OCI-LY7 (cell line): ENCODE measurements around the gene HDHD5.

Experiments used
- CTCF ChIP-seq: fragments of 200-600 bp; sonication (generic); conservative IDR thresholded peaks from 2 replicates; pipeline ENCODE4 v1.5.1; 2014; ENCODE audit warnings: mild to moderate bottlenecking, antibody characterized with exemption, low read length, moderate library complexity, mixed read lengths
- EZH2phosphoT487 ChIP-seq: fragments of 200-600 bp; sonication (generic); IDR thresholded peaks from 2 replicates; pipeline ENCODE4 v1.6.1; 2018; ENCODE audit warnings: low read depth, borderline replicate concordance, mild to moderate bottlenecking, mixed run types, antibody characterized with exemption, low read length, moderate library complexity, mixed read lengths

GRCh38 chr22:17140022-17140421, 19.1 kb downstream of the HDHD5 start:
- no peak for TF ChIP-seq CTCF
- TF ChIP-seq EZH2phosphoT487, result no peak
